GM20431 (cell line): ENCODE measurements around the gene TLNRD1.

Source experiments
- in situ Hi-C: fragments of 300-500 bp; cut with MseI, MboI; formaldehyde crosslinking; loops from one replicate; pipeline ENCODE4 v1.15.0; 2020; ENCODE audit warnings: low sequenced_read_pairs; ENCODE audit not compliant: unreplicated experiment

TLNRD1 gene

GRCh38 chr15:81000624-81001151, at the start of gene TLNRD1:
Gene TLNRD1, plus strand, starts transcription at chr15:81000923. Its CDS starts 1,349 bp downstream, at chr15:81002272.
- in situ Hi-C loops: no loop called here

GRCh38 chr15:80951941-80952340, 48.8 kb upstream of the TLNRD1 start:
- in situ Hi-C loops: loop anchor here (25.0 kb wide), 1 partner anchor 490 kb away; no protein-coding TSS in a partner anchor

GRCh38 chr15:80953001-80953952, 47.4 kb upstream of the TLNRD1 start:
- in situ Hi-C loops: loop anchor here (25.0 kb wide), 1 partner anchor 491 kb away; no protein-coding TSS in a partner anchor

GRCh38 chr15:80953953-80954778, 46.6 kb upstream of the TLNRD1 start:
- in situ Hi-C loops: loop anchor here (25.0 kb wide), 1 partner anchor 492 kb away; no protein-coding TSS in a partner anchor

- in situ Hi-C loops: loop anchor here (25.0 kb wide), 1 partner anchor 494 kb away; no protein-coding TSS in a partner anchor
These were observed 44.9 kb upstream of the TLNRD1 start for GRCh38 chr15:80955571-80956452.

- in situ Hi-C loops: loop anchor here (25.0 kb wide), 1 partner anchor 495 kb away; no protein-coding TSS in a partner anchor
These were observed 43.2 kb upstream of the TLNRD1 start for GRCh38 chr15:80957556-80957955.

GRCh38 chr15:80957976-80958375, 42.7 kb upstream of the TLNRD1 start:
- in situ Hi-C loops: loop anchor here (25.0 kb wide), 1 partner anchor 496 kb away; no protein-coding TSS in a partner anchor

GRCh38 chr15:80958818-80959495, 41.8 kb upstream of the TLNRD1 start:
- in situ Hi-C loops: loop anchor here (25.0 kb wide), 1 partner anchor 497 kb away; no protein-coding TSS in a partner anchor

- in situ Hi-C loops: loop anchor here (25.0 kb wide), 1 partner anchor 503 kb away; no protein-coding TSS in a partner anchor
These were observed 35.3 kb upstream of the TLNRD1 start for GRCh38 chr15:80965454-80965853.

- in situ Hi-C loops: loop anchor here (25.0 kb wide), 1 partner anchor 504 kb away; no protein-coding TSS in a partner anchor
These were observed 34.1 kb upstream of the TLNRD1 start for GRCh38 chr15:80966431-80967197.

- in situ Hi-C loops: loop anchor here (25.0 kb wide), 1 partner anchor 505 kb away; no protein-coding TSS in a partner anchor
These were observed 33.3 kb upstream of the TLNRD1 start for GRCh38 chr15:80967451-80967850.

GRCh38 chr15:80967991-80968510, 32.7 kb upstream of the TLNRD1 start:
- in situ Hi-C loops: loop anchor here (25.0 kb wide), 1 partner anchor 506 kb away; no protein-coding TSS in a partner anchor

GRCh38 chr15:80969316-80969715, 31.4 kb upstream of the TLNRD1 start:
- in situ Hi-C loops: loop anchor here (25.0 kb wide), 1 partner anchor 507 kb away; no protein-coding TSS in a partner anchor

- in situ Hi-C loops: loop anchor here (25.0 kb wide), 1 partner anchor 508 kb away; no protein-coding TSS in a partner anchor
These were observed 30.6 kb upstream of the TLNRD1 start for GRCh38 chr15:80970018-80970657.

- in situ Hi-C loops: loop anchor here (25.0 kb wide), 1 partner anchor 508 kb away; no protein-coding TSS in a partner anchor
These were observed 30.1 kb upstream of the TLNRD1 start for GRCh38 chr15:80970658-80971057.

- in situ Hi-C loops: loop anchor here (25.0 kb wide), 1 partner anchor 509 kb away; no protein-coding TSS in a partner anchor
These were observed 29.6 kb upstream of the TLNRD1 start for GRCh38 chr15:80971143-80971542.
